Neural cell (in vitro differentiated cells): ENCODE data around the gene CDH4.

Experiments
- CTCF ChIP-seq: fragments of 450-650 bp; IDR thresholded peaks from 2 replicates; pipeline ENCODE4 v1.5.1; 2014; ENCODE audit warnings: antibody characterized with exemption, mild to moderate bottlenecking, moderate library complexity; ENCODE audit not compliant: poor library complexity, severe bottlenecking
- POLR2AphosphoS5 ChIP-seq: IDR thresholded peaks from 2 replicates; pipeline ENCODE4 v1.6.1; 2012

- no peak for TF ChIP-seq POLR2AphosphoS5
- no peak for TF ChIP-seq CTCF
Observed at GRCh38 chr20:61262514-61262913, 10.5 kb downstream of the CDH4 start.
